ENCODE measurements around the gene TRIM67. TPM values are rescaled to one million over a fixed set of nuclear protein-coding genes. Genes with fewer than 3 reads are reported as not detected.

TRIM67 gene
- polyA plus RNA-seq, 5 donors, result 0.34 to 1.4 (median 0.69) TPM

Other genes with a start within 250 kb of the TRIM67 start
- gene TTC13, start 183.2 kb upstream of the TRIM67 start, polyA plus RNA-seq (ENCODE audit: insufficient read depth in 1 of 5, insufficient read length in 5 of 5, low replicate concordance in 1 of 5), result 10 to 100 TPM; 19.4 to 29.9 (median 28.4) TPM
- gene ARV1, start 183.0 kb upstream of the TRIM67 start, polyA plus RNA-seq (ENCODE audit: insufficient read depth in 1 of 5, insufficient read length in 5 of 5, low replicate concordance in 1 of 5), result 10 to 100 TPM; 20.5 to 28.9 (median 25.6) TPM
- 10 to 100 TPM; 14.9 to 24.7 (median 17.7) TPM for gene FAM89A, start 121.8 kb upstream of the TRIM67 start, polyA plus RNA-seq (ENCODE audit: insufficient read depth in 1 of 5, insufficient read length in 5 of 5, low replicate concordance in 1 of 5)
- gene GNPAT, start 79.2 kb downstream of the TRIM67 start, polyA plus RNA-seq (ENCODE audit: insufficient read depth in 1 of 5, insufficient read length in 5 of 5, low replicate concordance in 1 of 5), result 10 to 100 TPM; 61.1 to 86.4 (median 76.9) TPM
- gene EXOC8, start 175.8 kb downstream of the TRIM67 start, polyA plus RNA-seq (ENCODE audit: insufficient read depth in 1 of 5, insufficient read length in 5 of 5, low replicate concordance in 1 of 5), result 10 to 100 TPM in 3 of 5 donors, 1 to 10 TPM in 2; 9.4 to 13.8 (median 10.9) TPM
- 10 to 100 TPM; 12.0 to 17.6 (median 14.6) TPM for gene SPRTN, start 176.2 kb downstream of the TRIM67 start, polyA plus RNA-seq (ENCODE audit: insufficient read depth in 1 of 5, insufficient read length in 5 of 5, low replicate concordance in 1 of 5)

Data from right lung (tissue), 5 donors.